ENCODE results near the gene C19orf47.

DNA sequence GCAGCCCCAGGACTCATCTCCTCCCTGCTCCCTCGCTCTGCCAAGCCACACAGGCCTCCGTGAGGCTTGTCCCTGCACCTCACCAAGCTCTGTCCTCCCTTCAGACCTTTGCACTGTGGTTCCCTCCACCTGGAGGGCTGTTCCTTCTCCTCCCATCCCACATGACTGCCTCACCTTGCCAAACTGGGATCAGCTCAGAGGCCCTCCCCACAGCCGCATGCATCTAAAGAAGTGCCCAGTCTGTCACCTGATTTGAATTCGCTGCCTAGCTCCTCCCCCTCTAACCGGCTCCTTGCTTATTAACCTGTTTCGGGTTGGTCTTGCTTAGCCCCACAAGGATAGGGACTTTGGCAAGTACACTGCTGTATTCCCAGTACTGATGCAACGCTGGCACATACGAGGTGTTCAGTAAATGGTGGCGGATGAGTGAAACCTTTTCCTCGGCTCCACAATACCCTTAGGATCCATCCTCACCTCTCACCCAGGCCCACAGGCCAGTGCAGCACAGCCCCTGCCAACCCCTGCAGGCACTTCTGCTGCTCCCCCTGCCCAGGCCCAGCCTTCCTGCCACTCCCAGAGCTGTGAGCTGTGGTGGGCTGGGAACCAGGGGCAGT is 67.5 kb downstream of the C19orf47 start:
- TF ChIP-seq, protein P1, sequence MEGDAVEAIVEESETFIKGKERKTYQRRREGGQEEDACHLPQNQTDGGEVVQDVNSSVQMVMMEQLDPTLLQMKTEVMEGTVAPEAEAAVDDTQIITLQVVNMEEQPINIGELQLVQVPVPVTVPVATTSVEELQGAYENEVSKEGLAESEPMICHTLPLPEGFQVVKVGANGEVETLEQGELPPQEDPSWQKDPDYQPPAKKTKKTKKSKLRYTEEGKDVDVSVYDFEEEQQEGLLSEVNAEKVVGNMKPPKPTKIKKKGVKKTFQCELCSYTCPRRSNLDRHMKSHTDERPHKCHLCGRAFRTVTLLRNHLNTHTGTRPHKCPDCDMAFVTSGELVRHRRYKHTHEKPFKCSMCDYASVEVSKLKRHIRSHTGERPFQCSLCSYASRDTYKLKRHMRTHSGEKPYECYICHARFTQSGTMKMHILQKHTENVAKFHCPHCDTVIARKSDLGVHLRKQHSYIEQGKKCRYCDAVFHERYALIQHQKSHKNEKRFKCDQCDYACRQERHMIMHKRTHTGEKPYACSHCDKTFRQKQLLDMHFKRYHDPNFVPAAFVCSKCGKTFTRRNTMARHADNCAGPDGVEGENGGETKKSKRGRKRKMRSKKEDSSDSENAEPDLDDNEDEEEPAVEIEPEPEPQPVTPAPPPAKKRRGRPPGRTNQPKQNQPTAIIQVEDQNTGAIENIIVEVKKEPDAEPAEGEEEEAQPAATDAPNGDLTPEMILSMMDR (IDR thresholded peaks at IDR 0.05): no peak
- TF ChIP-seq POLR2A (IDR thresholded peaks at IDR 0.05): no peak
- TF ChIP-seq POLR2AphosphoS5 (IDR thresholded peaks at IDR 0.05): no peak

Data from suprapubic skin (tissue), 4 donors.